ENCODE results near the gene EFNA5. TPM values are rescaled to one million over a fixed set of nuclear protein-coding genes. Genes with fewer than 3 reads are reported as not detected.

The EFNA5 gene
- total RNA-seq, 1 donor from 2014 or later = 43.0 TPM

- H3K4me3 Mint-ChIP-seq = peak overlapping the region; percentile 95
- no peaks in the 10 kb centered on the region for H3K36me3 Mint-ChIP-seq (ENCODE audit: low read depth)
- TF ChIP-seq CTCF (conservative IDR thresholded peaks at IDR 0.05) = peak; percentile 36
- H3K27ac Mint-ChIP-seq (ENCODE audit: unreplicated experiment) = peak overlapping the region; percentile 94
- no peaks in the 10 kb centered on the region for H3K27me3 Mint-ChIP-seq (ENCODE audit: low read depth)
- peaks cover 34% of the 10 kb centered on the region for H3K4me1 Mint-ChIP-seq
- no peak for DNase-seq (ENCODE audit: low read depth, low spot score)
- no peaks in the 10 kb centered on the region for H3K9me3 Mint-ChIP-seq
These were observed 2.3 kb downstream of the EFNA5 start for GRCh38 chr5:107668154-107669095.

GRCh38 chr5:107666051-107666655, 4.6 kb downstream of the EFNA5 start:
- Mint-ChIP-seq H3K4me1 (peaks cover 56% of the 10 kb centered on the region), H3K36me3 (ENCODE audit: low read depth) (no peaks in the 10 kb centered on the region), H3K27me3 (ENCODE audit: low read depth) (no peaks in the 10 kb centered on the region), H3K9me3 (no peaks in the 10 kb centered on the region), H3K27ac (ENCODE audit: unreplicated experiment) (no peak overlapping the region), H3K4me3 (peak overlapping the region; percentile 35)
- TF ChIP-seq CTCF (conservative IDR thresholded peaks at IDR 0.05) = no peak
- no peak for DNase-seq (ENCODE audit: low read depth, low spot score)

- DNase-seq (ENCODE audit: low read depth, low spot score) = no peak
- Mint-ChIP-seq H3K27me3 (ENCODE audit: low read depth) (no peaks in the 10 kb centered on the region), H3K36me3 (ENCODE audit: low read depth) (no peaks in the 10 kb centered on the region), H3K4me3 (peak overlapping the region; percentile 13), H3K4me1 (peaks cover 64% of the 10 kb centered on the region), H3K27ac (ENCODE audit: unreplicated experiment) (no peak overlapping the region), H3K9me3 (no peaks in the 10 kb centered on the region)
- no peak for TF ChIP-seq CTCF (conservative IDR thresholded peaks at IDR 0.05)
These were observed 5.6 kb downstream of the EFNA5 start for GRCh38 chr5:107665036-107665570.

GRCh38 chr5:107663697-107664096, 7.0 kb downstream of the EFNA5 start:
- no peaks in the 10 kb centered on the region for H3K9me3 Mint-ChIP-seq
- DNase-seq (ENCODE audit: low read depth, low spot score) = no peak
- TF ChIP-seq CTCF (conservative IDR thresholded peaks at IDR 0.05) = no peak
- H3K4me1 Mint-ChIP-seq = peaks cover 70% of the 10 kb centered on the region
- no peaks in the 10 kb centered on the region for H3K36me3 Mint-ChIP-seq (ENCODE audit: low read depth)
- no peaks in the 10 kb centered on the region for H3K27me3 Mint-ChIP-seq (ENCODE audit: low read depth)
- no peak overlapping the region for H3K27ac Mint-ChIP-seq (ENCODE audit: unreplicated experiment)
- no peak overlapping the region for H3K4me3 Mint-ChIP-seq

GRCh38 chr5:107661650-107662044, 9.1 kb downstream of the EFNA5 start:
- peak overlapping the region; percentile 47 for H3K4me3 Mint-ChIP-seq
- no peak for TF ChIP-seq CTCF (conservative IDR thresholded peaks at IDR 0.05)
- H3K4me1 Mint-ChIP-seq = peaks cover 67% of the 10 kb centered on the region
- peak overlapping the region; percentile 9 for H3K27ac Mint-ChIP-seq (ENCODE audit: unreplicated experiment)
- no peaks in the 10 kb centered on the region for H3K36me3 Mint-ChIP-seq (ENCODE audit: low read depth)
- no peaks in the 10 kb centered on the region for H3K27me3 Mint-ChIP-seq (ENCODE audit: low read depth)
- DNase-seq (ENCODE audit: low read depth, low spot score) = no peak
- H3K9me3 Mint-ChIP-seq = no peaks in the 10 kb centered on the region
